Subcutaneous adipose tissue (tissue), 4 donors: Measurements from ENCODE around the gene PEPD. TPM values are rescaled to one million over a fixed set of nuclear protein-coding genes. Genes with fewer than 3 reads are reported as not detected.

Experiments used
- total RNA-seq, 4 donors: library from RNA; depleted of rRNA; stranded (reverse); fragments of >200 nt; gene quantifications; one replicate each; pipeline ENCODE4 v1.1.0, GENCODE V29; 2016
- TF ChIP-seq, protein P1 (sequence below): fragments of 450-650 bp; IDR thresholded peaks from one replicate; pipeline ENCODE4 v1.5.1; 2016; ENCODE audit warnings: low read depth, mild to moderate bottlenecking, control low read depth, antibody characterized with exemption, moderate library complexity

Gene PEPD
- total RNA-seq, 4 donors from 2014 or later = 71.3 to 110 (median 92.6) TPM

- TF ChIP-seq, protein P1, sequence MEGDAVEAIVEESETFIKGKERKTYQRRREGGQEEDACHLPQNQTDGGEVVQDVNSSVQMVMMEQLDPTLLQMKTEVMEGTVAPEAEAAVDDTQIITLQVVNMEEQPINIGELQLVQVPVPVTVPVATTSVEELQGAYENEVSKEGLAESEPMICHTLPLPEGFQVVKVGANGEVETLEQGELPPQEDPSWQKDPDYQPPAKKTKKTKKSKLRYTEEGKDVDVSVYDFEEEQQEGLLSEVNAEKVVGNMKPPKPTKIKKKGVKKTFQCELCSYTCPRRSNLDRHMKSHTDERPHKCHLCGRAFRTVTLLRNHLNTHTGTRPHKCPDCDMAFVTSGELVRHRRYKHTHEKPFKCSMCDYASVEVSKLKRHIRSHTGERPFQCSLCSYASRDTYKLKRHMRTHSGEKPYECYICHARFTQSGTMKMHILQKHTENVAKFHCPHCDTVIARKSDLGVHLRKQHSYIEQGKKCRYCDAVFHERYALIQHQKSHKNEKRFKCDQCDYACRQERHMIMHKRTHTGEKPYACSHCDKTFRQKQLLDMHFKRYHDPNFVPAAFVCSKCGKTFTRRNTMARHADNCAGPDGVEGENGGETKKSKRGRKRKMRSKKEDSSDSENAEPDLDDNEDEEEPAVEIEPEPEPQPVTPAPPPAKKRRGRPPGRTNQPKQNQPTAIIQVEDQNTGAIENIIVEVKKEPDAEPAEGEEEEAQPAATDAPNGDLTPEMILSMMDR = no peak
These were observed 89.0 kb downstream of the PEPD start for GRCh38 chr19:33432446-33433170.

DNA sequence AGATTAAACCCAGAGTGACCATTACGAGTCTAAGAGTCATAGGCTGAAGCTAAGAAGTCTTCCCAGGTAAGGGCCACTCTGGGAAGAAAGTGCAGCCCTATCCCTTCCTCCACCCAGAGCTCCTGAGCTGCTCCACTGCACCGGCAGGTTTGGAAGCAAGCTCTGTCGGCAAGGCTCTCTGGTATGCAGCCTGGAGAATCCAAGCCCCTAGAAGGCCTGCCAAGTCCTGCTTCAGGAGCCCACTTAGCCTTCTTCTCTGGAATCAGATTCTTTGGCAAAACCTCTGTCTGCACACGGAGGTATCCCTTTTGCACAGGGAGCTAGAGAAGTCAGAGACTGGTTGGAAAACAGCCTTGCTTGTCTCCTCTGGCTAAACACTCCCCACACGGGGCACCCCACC, 89.6 kb downstream of the PEPD start:
- TF ChIP-seq, protein P1 = no peak

DNA sequence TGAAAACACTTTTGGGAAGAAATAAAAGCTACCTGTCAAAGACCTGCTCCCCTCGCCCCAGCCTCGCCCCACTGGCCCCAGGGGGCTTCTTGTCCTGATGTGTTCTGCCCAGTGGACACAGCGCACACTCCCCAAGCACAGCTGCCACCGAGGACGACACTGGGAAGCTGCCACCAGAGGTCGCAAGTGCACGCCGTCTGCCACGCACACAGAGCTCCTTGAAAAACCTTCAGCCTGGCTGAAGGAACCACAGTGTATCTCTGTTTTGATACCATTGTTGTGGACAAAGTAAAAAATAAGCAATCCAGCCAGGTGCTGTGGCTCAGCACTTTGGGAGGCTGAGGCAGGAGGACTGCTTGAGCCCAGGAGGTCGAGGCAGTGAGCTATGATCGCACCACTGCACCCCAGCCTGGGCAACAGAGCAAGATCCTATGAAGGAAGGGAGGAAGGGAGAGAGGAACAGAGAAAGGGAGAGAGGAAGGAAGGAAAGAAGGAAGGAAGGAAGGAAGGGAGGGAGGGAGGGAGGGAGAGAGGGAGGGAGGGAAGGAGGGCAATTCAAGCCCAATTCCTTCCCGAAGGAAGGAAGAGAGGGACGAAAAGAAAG, 90.8 kb downstream of the PEPD start:
- TF ChIP-seq, protein P1 = no peak

- TF ChIP-seq, protein P1 = no peak
These were observed 91.5 kb downstream of the PEPD start for GRCh38 chr19:33429891-33430673.

DNA sequence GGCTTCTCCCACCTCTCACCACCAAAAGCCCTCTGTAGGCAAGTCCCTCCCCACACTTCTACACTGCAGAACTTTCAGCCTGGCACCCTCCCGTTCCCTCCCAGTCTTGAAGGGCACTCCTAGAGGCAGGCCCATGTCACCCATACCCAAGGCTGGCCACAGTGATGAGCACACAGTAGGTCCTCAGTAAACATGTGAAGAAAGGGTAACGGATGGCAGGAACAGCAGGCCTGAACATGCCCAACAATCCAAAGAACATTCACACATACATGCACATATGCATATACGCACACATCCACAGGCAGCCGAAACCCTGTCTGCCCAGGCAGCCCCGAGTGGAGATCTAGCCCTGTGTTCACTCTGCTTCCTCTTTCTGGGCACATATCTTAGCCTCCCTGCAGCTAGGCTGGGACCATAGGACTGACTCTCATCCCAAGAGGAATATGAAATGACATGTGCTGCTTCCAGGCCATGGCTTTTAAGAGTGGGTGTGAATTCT, 92.9 kb downstream of the PEPD start:
- TF ChIP-seq, protein P1 = no peak

DNA sequence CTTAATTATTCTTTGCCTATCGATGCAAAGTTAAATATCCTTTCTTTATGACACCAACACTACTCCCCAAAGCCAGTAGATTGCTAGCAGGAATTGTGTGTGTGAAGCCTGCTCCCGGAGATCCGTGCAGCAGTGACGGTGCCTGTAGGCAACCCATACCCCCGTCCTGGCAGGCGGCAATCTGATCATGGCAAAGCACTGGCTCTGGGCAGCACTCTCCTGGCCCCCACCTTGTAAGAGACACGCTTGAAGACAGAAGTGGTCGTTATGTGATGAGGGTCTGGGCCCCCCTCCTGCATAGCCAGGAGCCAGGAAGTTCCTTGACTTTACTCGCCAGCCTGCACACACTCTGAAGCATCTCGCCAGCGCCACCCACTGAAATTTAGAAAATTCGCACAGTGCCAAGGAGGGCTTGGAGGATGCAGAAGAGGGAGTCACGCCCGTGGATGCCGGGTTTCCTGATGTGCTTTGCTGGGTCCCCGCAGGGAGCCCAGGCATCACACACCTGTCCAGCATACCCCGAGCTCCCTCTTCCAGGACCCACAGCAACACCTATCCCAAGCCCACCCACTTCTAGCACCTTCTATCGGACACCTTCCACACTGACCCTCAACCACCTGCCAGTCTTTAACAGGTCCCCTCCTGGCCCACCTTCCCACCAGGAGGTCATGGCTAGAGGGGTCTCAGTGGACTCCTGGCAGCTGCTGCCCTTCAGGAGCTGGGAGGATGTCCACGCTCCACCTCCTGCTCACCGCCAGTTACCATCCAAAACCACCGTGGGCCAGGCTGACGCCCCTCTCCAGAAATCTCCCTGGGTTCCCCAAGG, 93.6 kb downstream of the PEPD start:
- TF ChIP-seq, protein P1 = no peak
